HL-60 (cell line): ENCODE results near the gene ADAM17.

ENCODE experiments used
- DNase-seq, 2 experiments: peaks; one replicate each; pipeline ENCODE4 v3.0.0-alpha.2; 2010 to 2020; ENCODE audit warnings: low read depth in 1 of 2, low spot score in 1 of 2
- H3K27ac ChIP-seq: fragments of 250-450 bp; sonication (Bioruptor Pico); replicated peaks from 2 replicates; pipeline ENCODE4 v1.5.1; 2020; ENCODE audit warnings: mild to moderate bottlenecking, moderate library complexity
- H3K27me3 ChIP-seq: fragments of 250-450 bp; sonication (Bioruptor Pico); 2 replicates; pipeline ENCODE4 v1.5.1; 2021; ENCODE audit warnings: mild to moderate bottlenecking, moderate library complexity; ENCODE audit not compliant: insufficient read depth, poor library complexity, severe bottlenecking
- H3K4me3 ChIP-seq: replicated peaks from 2 replicates; pipeline ENCODE4 v1.5.1; 2011; ENCODE audit warnings: mild to moderate bottlenecking, control low read depth, low read length; ENCODE audit not compliant: insufficient read depth
- CTCF ChIP-seq: IDR thresholded peaks from one replicate; pipeline ENCODE4 v1.5.1; 2011; ENCODE audit warnings: low read length, control low read depth, inconsistent platforms; ENCODE audit not compliant: insufficient read depth
- GABPA ChIP-seq: IDR thresholded peaks from 2 replicates; pipeline ENCODE4 v1.6.1; 2012; ENCODE audit warnings: low read depth
- POLR2AphosphoS5 ChIP-seq: IDR thresholded peaks from 2 replicates; pipeline ENCODE4 v1.6.1; 2012; ENCODE audit warnings: low read depth
- REST ChIP-seq: IDR thresholded peaks from 2 replicates; pipeline ENCODE4 v1.6.1; 2012; ENCODE audit warnings: low read depth; ENCODE audit not compliant: insufficient replicate concordance
- SPI1 ChIP-seq: IDR thresholded peaks from 2 replicates; pipeline ENCODE4 v1.6.1; 2012; ENCODE audit warnings: low read depth, mild to moderate bottlenecking, borderline replicate concordance

Gene ADAM17

GRCh38 chr2:9462886-9463697 lies 92.5 kb downstream of the ADAM17 start:
- no peak overlapping the region for H3K27ac ChIP-seq

DNA sequence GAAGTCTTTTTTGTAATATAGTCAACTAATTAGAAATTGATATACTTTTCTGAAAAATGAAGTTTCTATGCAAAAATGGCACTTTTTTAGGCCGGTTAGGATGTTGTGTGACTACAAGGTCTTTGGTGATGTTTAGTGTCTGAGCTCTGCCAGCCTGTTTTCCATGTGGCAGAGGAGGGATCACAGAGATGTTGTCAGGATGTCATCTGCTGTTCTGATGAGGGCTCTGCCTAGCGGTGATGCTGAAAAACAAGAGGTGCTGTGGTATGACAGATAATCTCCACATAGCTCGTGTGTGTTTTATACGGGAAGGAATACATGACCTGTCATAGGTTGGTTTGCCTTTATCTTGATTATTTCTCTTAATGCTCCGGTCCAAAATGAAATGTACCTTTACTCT lies 93.3 kb downstream of the ADAM17 start:
- no peak overlapping the region for H3K27ac ChIP-seq
- H3K27me3 ChIP-seq, result no peaks in the 10 kb centered on the region
- no peak for DNase-seq
- no peak overlapping the region for H3K4me3 ChIP-seq
- no peak for TF ChIP-seq CTCF
- no peak for TF ChIP-seq GABPA
- no peak for TF ChIP-seq SPI1
- TF ChIP-seq REST, result no peak
- TF ChIP-seq POLR2AphosphoS5, result no peak

More at GRCh38 chr2:9462886-9463697, 92.5 kb downstream of the ADAM17 start:
- DNase-seq, result no peak
- Histone ChIP-seq H3K27me3 (no peaks in the 10 kb centered on the region), H3K4me3 (no peak overlapping the region)
- TF ChIP-seq SPI1 (no peak), CTCF (no peak), GABPA (no peak), REST (no peak), POLR2AphosphoS5 (no peak)

- H3K27ac ChIP-seq, result no peak overlapping the region
- no peak for TF ChIP-seq GABPA
Measured at GRCh38 chr2:9461079-9461478, 94.6 kb downstream of the ADAM17 start.

GRCh38 chr2:9460441-9461017 lies 95.1 kb downstream of the ADAM17 start:
- Histone ChIP-seq H3K27me3 (no peaks in the 10 kb centered on the region), H3K4me3 (no peak overlapping the region), H3K27ac (no peak overlapping the region)
- no peak for DNase-seq
- TF ChIP-seq SPI1 (no peak), REST (no peak), GABPA (no peak), CTCF (no peak), POLR2AphosphoS5 (no peak)

More at GRCh38 chr2:9461079-9461478, 94.6 kb downstream of the ADAM17 start:
- Histone ChIP-seq H3K4me3 (no peak overlapping the region), H3K27me3 (no peaks in the 10 kb centered on the region)
- DNase-seq, result no peak
